PFSK-1 (cell line): ENCODE data around the gene NANOGP8.

Experiments
- FOXP2 ChIP-seq: optimal IDR thresholded peaks from 2 replicates; pipeline ENCODE3; 2011; ENCODE audit warnings: borderline replicate concordance, control low read depth, inconsistent platforms; ENCODE audit not compliant: insufficient read depth; ENCODE audit errors: extremely low read length, extremely low read depth
- POLR2AphosphoS5 ChIP-seq: IDR thresholded peaks from 2 replicates; pipeline ENCODE4 v1.6.1; 2012; ENCODE audit warnings: low read depth, mild to moderate bottlenecking, control low read depth, low read length, moderate library complexity
- SIN3A ChIP-seq: IDR thresholded peaks from 2 replicates; pipeline ENCODE4 v1.6.1; 2012; ENCODE audit warnings: mild to moderate bottlenecking, low read length, moderate library complexity, borderline replicate concordance; ENCODE audit not compliant: insufficient read depth
- TAF1 ChIP-seq: IDR thresholded peaks from 2 replicates; pipeline ENCODE4 v1.6.1; 2012; ENCODE audit warnings: low read length, control low read depth, borderline replicate concordance; ENCODE audit not compliant: insufficient read depth
- TF ChIP-seq, protein P1 (sequence below), 2 experiments: IDR thresholded peaks; 2 replicates each; pipeline versions ENCODE4 v1.6.1 to v1.8.0; 2011 to 2012; ENCODE audit warnings: low read depth in 2 of 2, low read length in 2 of 2, control low read depth in 1 of 2, inconsistent platforms in 1 of 2, mild to moderate bottlenecking in 1 of 2, moderate library complexity in 1 of 2; ENCODE audit not compliant: insufficient read depth in 1 of 2

Gene NANOGP8

DNA sequence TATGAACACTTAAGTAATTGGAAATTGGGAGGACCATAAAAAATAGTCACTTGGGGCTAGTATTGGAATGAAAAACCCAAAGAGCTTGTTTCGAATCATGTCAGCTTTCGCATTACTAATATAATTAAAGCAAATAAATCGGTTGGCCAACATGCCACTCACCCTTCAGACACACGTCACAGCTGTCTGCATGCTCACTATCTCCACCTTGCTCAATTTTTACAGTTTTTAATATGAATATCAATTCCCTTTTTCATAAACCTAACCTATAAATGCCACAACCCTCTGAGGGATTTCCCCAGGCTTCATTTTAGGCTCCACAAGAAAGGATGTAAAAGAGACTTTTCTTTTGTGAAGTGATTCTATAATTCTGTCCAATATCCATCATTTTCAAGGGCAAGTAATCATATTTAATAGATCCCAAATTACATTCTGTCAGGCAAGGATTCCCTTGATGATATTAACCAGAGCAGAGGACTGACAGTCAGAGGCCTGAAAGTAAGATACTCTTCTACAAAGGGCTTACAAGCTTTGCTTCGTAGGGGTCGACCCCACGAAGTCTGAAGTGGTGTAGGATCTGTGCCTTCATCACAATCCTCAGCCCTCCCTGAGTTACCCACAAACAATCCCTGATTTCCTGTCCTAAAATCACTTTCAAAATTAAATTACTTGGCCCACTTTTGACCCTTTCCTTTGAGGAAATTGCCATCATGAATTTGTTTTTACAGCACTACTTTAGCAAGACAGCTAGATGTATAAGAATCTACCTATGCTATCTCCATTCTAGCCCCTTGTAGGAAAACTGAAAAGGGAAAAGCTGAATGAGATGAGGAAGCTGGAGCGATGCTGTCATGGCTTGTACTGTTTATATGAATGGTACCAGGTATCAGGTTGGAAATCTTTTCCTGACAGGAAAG is 44.5 kb downstream of the NANOGP8 start:
- TF ChIP-seq POLR2AphosphoS5 = no peak
- TF ChIP-seq TAF1 = no peak
- TF ChIP-seq SIN3A = no peak
- TF ChIP-seq, protein P1, sequence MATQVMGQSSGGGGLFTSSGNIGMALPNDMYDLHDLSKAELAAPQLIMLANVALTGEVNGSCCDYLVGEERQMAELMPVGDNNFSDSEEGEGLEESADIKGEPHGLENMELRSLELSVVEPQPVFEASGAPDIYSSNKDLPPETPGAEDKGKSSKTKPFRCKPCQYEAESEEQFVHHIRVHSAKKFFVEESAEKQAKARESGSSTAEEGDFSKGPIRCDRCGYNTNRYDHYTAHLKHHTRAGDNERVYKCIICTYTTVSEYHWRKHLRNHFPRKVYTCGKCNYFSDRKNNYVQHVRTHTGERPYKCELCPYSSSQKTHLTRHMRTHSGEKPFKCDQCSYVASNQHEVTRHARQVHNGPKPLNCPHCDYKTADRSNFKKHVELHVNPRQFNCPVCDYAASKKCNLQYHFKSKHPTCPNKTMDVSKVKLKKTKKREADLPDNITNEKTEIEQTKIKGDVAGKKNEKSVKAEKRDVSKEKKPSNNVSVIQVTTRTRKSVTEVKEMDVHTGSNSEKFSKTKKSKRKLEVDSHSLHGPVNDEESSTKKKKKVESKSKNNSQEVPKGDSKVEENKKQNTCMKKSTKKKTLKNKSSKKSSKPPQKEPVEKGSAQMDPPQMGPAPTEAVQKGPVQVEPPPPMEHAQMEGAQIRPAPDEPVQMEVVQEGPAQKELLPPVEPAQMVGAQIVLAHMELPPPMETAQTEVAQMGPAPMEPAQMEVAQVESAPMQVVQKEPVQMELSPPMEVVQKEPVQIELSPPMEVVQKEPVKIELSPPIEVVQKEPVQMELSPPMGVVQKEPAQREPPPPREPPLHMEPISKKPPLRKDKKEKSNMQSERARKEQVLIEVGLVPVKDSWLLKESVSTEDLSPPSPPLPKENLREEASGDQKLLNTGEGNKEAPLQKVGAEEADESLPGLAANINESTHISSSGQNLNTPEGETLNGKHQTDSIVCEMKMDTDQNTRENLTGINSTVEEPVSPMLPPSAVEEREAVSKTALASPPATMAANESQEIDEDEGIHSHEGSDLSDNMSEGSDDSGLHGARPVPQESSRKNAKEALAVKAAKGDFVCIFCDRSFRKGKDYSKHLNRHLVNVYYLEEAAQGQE (IDR thresholded peaks at IDR 0.05; ENCODE audit: insufficient read depth in 1 of 2, low read depth in 2 of 2, low read length in 2 of 2) = no peak
- TF ChIP-seq FOXP2 = no peak

DNA sequence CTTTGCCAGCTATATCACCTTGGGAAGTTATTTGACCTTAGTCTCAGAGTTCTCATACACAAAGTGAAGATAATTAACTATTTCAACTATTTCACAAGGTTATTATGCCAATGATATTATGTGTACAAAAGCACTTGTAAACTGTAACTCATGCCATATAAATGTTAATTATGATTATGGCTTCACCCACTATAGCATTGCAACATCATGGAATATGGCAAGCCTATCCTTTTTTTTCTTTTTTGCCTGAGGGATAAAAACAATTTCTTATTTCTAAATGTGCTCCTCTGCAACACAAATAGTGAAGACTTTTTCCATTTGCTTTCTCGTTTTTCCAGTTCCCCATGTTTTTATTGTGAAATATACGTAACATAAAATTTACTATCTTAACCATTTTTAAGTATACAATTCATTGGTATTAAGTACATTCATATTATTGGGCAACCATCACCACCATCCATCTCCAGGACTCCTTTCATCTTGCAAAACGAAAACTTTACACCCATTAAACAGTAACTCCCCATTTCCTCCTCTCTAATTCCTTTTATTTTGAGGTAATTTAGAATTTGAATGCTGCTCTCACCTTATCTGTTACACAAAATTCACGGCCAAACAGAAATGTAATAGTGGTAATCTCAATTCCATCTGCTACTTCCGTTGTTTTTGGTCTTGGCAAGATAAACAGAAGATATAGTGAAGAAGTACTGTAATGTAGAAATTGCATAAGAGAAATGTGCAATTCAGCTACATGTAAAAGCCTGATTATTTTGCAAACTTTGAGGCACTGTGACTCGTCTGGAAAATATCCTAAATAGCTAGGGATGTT is 46.3 kb downstream of the NANOGP8 start:
- TF ChIP-seq SIN3A (no peak), FOXP2 (no peak), TAF1 (no peak), POLR2AphosphoS5 (no peak)
- TF ChIP-seq, protein P1 (IDR thresholded peaks at IDR 0.05; ENCODE audit: insufficient read depth in 1 of 2, low read depth in 2 of 2, low read length in 2 of 2) = no peak
